Natural killer cell (primary cell): ENCODE results near the gene TEX2. TPM values are rescaled to one million over a fixed set of nuclear protein-coding genes. Genes with fewer than 3 reads are reported as not detected.
A peak's percentile ranks its signal among the peaks of the same experiment; 100 is the strongest.

Source experiments
- ATAC-seq, 3 donors: fragments of 150-1000 bp in 2 of 3; fragments of 200-7000 bp in 1 of 3; cut with Tn5 transposase; 1 replicate in 1 of 3; 2 replicates in 2 of 3; pipeline ENCODE4 v1.10.0; 2021; ENCODE audit warnings: mild to moderate bottlenecking in 2 of 3, moderate library complexity in 2 of 3
- DNase-seq, 2 donors: peaks; one replicate each; pipeline versions ENCODE4 v3.0.0 to v3.0.0-alpha.2; 2013 to 2021; ENCODE audit warnings: mixed read lengths in 1 of 2
- H3K27ac ChIP-seq: one replicate; pipeline ENCODE4 v1.5.1; 2013; ENCODE audit warnings: mild to moderate bottlenecking, low read length
- H3K27me3 ChIP-seq: one replicate; pipeline ENCODE4 v1.6.1; 2013; ENCODE audit warnings: low read length; ENCODE audit not compliant: control insufficient read depth, insufficient read depth
- H3K36me3 ChIP-seq: one replicate; pipeline ENCODE4 v1.6.1; 2013; ENCODE audit warnings: low read length; ENCODE audit not compliant: control insufficient read depth, insufficient read depth
- H3K4me1 ChIP-seq: one replicate; pipeline ENCODE4 v1.6.1; 2013; ENCODE audit warnings: low read length; ENCODE audit not compliant: control insufficient read depth, insufficient read depth
- H3K4me3 ChIP-seq: one replicate; pipeline ENCODE4 v1.5.1; 2013; ENCODE audit warnings: low read length
- H3K9me3 ChIP-seq: one replicate; pipeline ENCODE4 v1.6.1; 2013; ENCODE audit warnings: low read length; ENCODE audit not compliant: control insufficient read depth, insufficient read depth
- H3K27ac Mint-ChIP-seq, 2 donors: one replicate each; pipeline ENCODE4 v1.8.0; 2022; ENCODE audit warnings: mild to moderate bottlenecking in 2 of 2, mixed read lengths in 2 of 2, moderate library complexity in 1 of 2
- H3K27me3 Mint-ChIP-seq, 2 donors: one replicate each; pipeline ENCODE4 v1.8.0; 2022; ENCODE audit warnings: low read depth in 2 of 2, mixed read lengths in 2 of 2
- H3K36me3 Mint-ChIP-seq: one replicate; pipeline ENCODE4 v1.8.0; 2022; ENCODE audit warnings: mixed read lengths
- H3K4me1 Mint-ChIP-seq, 2 donors: one replicate each; pipeline ENCODE4 v1.8.0; 2022; ENCODE audit warnings: mixed read lengths in 2 of 2
- H3K4me3 Mint-ChIP-seq: one replicate; pipeline ENCODE4 v1.8.0; 2022; ENCODE audit warnings: mild to moderate bottlenecking, moderate library complexity, mixed read lengths
- H3K9me3 Mint-ChIP-seq, 2 donors: one replicate each; pipeline ENCODE4 v1.8.0; 2022; ENCODE audit warnings: mixed read lengths in 2 of 2
- CTCF ChIP-seq: fragments of 200-600 bp; IDR thresholded peaks from one replicate; pipeline ENCODE4 v1.8.0; 2022; ENCODE audit warnings: antibody characterized with exemption
- WGBS: methylation state at CpG from one replicate; pipeline ENCODE4 v1.1.7; 2013; ENCODE audit warnings: missing lambda C conversion rate; ENCODE audit not compliant: insufficient coverage; 5-methylcytosine and 5-hydroxymethylcytosine counted together
- intact Hi-C: fragments of 100-400 bp; cut with micrococcal nuclease; formaldehyde crosslinking; loops from one replicate; pipeline ENCODE4 v1.14.2; 2022
- total RNA-seq, 4 donors: library from RNA; stranded (reverse); fragments of 120-200 nt in 1 of 4; gene quantifications; one replicate each; pipeline versions ENCODE4 v1.2.3 to v1.2.4, GENCODE V29; 2013 to 2022

The TEX2 gene
- total RNA-seq, 3 donors from 2014 or later (not counting 1 experiment from before 2014, with no cell fraction given), result 8.3 to 16.3 (median 11.3) TPM

GRCh38 chr17:64128787-64129514, 134.1 kb downstream of the TEX2 start:
- H3K27me3 ChIP-seq, result no peaks in the 10 kb centered on the region
- peaks cover under 1% of the 10 kb centered on the region for H3K36me3 ChIP-seq
- H3K4me3 ChIP-seq, result peak overlapping the region; percentile 50
- TF ChIP-seq CTCF, result no peak
- no peaks in the 10 kb centered on the region for H3K9me3 ChIP-seq
- peaks cover 16% of the 10 kb centered on the region for H3K4me1 ChIP-seq
- Mint-ChIP-seq H3K27me3 (no peaks in the 10 kb centered on the region), H3K36me3 (no peaks in the 10 kb centered on the region), H3K4me1 (peaks cover 34 to 54% of the 10 kb centered on the region in 2 donors), H3K9me3 (no peaks in the 10 kb centered on the region), H3K27ac (peak overlapping the region; percentile 78 to 84), H3K4me3 (peak overlapping the region; percentile 92)
- intact Hi-C loops, result no loop called here
- no peak for ATAC-seq
- H3K27ac ChIP-seq, result peak overlapping the region; percentile 26
- DNase-seq, result peak in 1 of 2 donors; percentile 50
- 18% methylated on average over 15 of the region's 15 CpGs for WGBS

GRCh38 chr17:64126918-64127317, 136.1 kb downstream of the TEX2 start:
- H3K9me3 ChIP-seq, result no peaks in the 10 kb centered on the region
- DNase-seq (no peak), ATAC-seq (no peak)
- H3K27me3 ChIP-seq, result no peaks in the 10 kb centered on the region
- no peaks in the 10 kb centered on the region for H3K36me3 Mint-ChIP-seq
- H3K9me3 Mint-ChIP-seq, result no peaks in the 10 kb centered on the region
- WGBS, result 95% methylated on average over 1 of the region's 1 CpG
- H3K36me3 ChIP-seq, result peaks cover 2% of the 10 kb centered on the region
- no peak overlapping the region for H3K4me3 ChIP-seq
- H3K27me3 Mint-ChIP-seq, result no peaks in the 10 kb centered on the region
- TF ChIP-seq CTCF, result no peak
- H3K4me3 Mint-ChIP-seq, result peak overlapping the region; percentile 70
- peaks cover 16% of the 10 kb centered on the region for H3K4me1 ChIP-seq
- intact Hi-C loops, result no loop called here
- H3K27ac ChIP-seq, result no peak overlapping the region
- peaks cover 30 to 53% of the 10 kb centered on the region in 2 donors for H3K4me1 Mint-ChIP-seq
- peak overlapping the region in 1 of 2 donors; percentile 16 for H3K27ac Mint-ChIP-seq

- Mint-ChIP-seq H3K27ac (peak overlapping the region in 1 of 2 donors; percentile 16), H3K36me3 (no peaks in the 10 kb centered on the region), H3K4me3 (no peak overlapping the region), H3K27me3 (no peaks in the 10 kb centered on the region), H3K9me3 (no peaks in the 10 kb centered on the region), H3K4me1 (peaks cover 33 to 55% of the 10 kb centered on the region in 2 donors)
- Histone ChIP-seq H3K4me1 (peaks cover 17% of the 10 kb centered on the region), H3K27me3 (no peaks in the 10 kb centered on the region), H3K36me3 (peaks cover 2% of the 10 kb centered on the region), H3K4me3 (no peak overlapping the region), H3K9me3 (no peaks in the 10 kb centered on the region), H3K27ac (no peak overlapping the region)
- 74% methylated on average over 2 of the region's 3 CpGs for WGBS
- no peak for TF ChIP-seq CTCF
- DNase-seq (no peak), ATAC-seq (no peak)
- intact Hi-C loops, result no loop called here
Observed at GRCh38 chr17:64125937-64126336, 137.1 kb downstream of the TEX2 start.
